ENCODE measurements around the gene CHST4. TPM values are rescaled to one million over a fixed set of nuclear protein-coding genes. Genes with fewer than 3 reads are reported as not detected.

The CHST4 gene
- total RNA-seq: 0.16 TPM

GRCh38 chr16:71526111-71526631 is at the start of gene CHST4:
Gene CHST4, plus strand, starts transcription at chr16:71526426. Its CDS starts 10,252 bp downstream, at chr16:71536678.
- peak; percentile 63 for ATAC-seq

GRCh38 chr16:71476457-71477124 is 49.6 kb upstream of the CHST4 start:
- ATAC-seq: no peak

- peak; percentile 19 for ATAC-seq
Observed at GRCh38 chr16:71479420-71479819, 46.8 kb upstream of the CHST4 start.

- ATAC-seq: no peak
Observed at GRCh38 chr16:71480956-71481355, 45.3 kb upstream of the CHST4 start.

GRCh38 chr16:71482569-71482968 is 43.7 kb upstream of the CHST4 start:
- no peak for ATAC-seq

- ATAC-seq: peak; percentile 97
Observed at GRCh38 chr16:71484006-71484893, 42.0 kb upstream of the CHST4 start.

- ATAC-seq: no peak
Observed at GRCh38 chr16:71489122-71489521, 37.1 kb upstream of the CHST4 start, which contains the start of gene ZNF19. Gene ZNF19, minus strand, starts transcription at chr16:71489324. Its CDS starts 7,210 bp downstream, at chr16:71482114.

- no peak for ATAC-seq
Observed at GRCh38 chr16:71490361-71490760, 35.9 kb upstream of the CHST4 start.

- no peak for ATAC-seq
Observed at GRCh38 chr16:71491054-71491453, 35.2 kb upstream of the CHST4 start.

- no peak for ATAC-seq
Observed at GRCh38 chr16:71492786-71493185, 33.4 kb upstream of the CHST4 start.

- no peak for ATAC-seq
Observed at GRCh38 chr16:71493213-71493612, 33.0 kb upstream of the CHST4 start.

GRCh38 chr16:71498031-71498430 is 28.2 kb upstream of the CHST4 start:
- no peak for ATAC-seq

GRCh38 chr16:71499775-71500364 is 26.4 kb upstream of the CHST4 start:
- peak; percentile 68 for ATAC-seq

- ATAC-seq: no peak
Observed at GRCh38 chr16:71500964-71501363, 25.3 kb upstream of the CHST4 start.

GRCh38 chr16:71501547-71501946 is 24.7 kb upstream of the CHST4 start:
- no peak for ATAC-seq

GRCh38 chr16:71504051-71504450 is 22.2 kb upstream of the CHST4 start:
- ATAC-seq: peak; percentile 31

GRCh38 chr16:71504901-71505300 is 21.3 kb upstream of the CHST4 start:
- peak; percentile 70 for ATAC-seq

- ATAC-seq: no peak
Observed at GRCh38 chr16:71507061-71507460, 19.2 kb upstream of the CHST4 start.

- no peak for ATAC-seq
Observed at GRCh38 chr16:71513302-71513701, 12.9 kb upstream of the CHST4 start.

GRCh38 chr16:71514476-71514875 is 11.8 kb upstream of the CHST4 start:
- no peak for ATAC-seq

GRCh38 chr16:71515026-71515425 is 11.2 kb upstream of the CHST4 start:
- ATAC-seq: no peak

GRCh38 chr16:71520550-71520949 is 5.7 kb upstream of the CHST4 start:
- peak; percentile 25 for ATAC-seq
